ENCODE results near the gene EXTL2.
"Not testable (repeated sequence)": the region's sequence is repeated elsewhere in the genome, so short reads cannot be mapped to it uniquely, and the experiment has no call there.

Gene EXTL2

GRCh38 chr1:100847361-100848082, 47.1 kb downstream of the EXTL2 start:
- DNase-seq (ENCODE audit: extremely low read depth, low read depth), result no peak
- no peak overlapping the region for H3K4me3 ChIP-seq (replicated peaks; ENCODE audit: low read depth, low read length)
- no peak for TF ChIP-seq CTCF (IDR thresholded peaks at IDR 0.05; ENCODE audit: low read depth, low read length, missing control alignments)

GRCh38 chr1:100843160-100843559, 51.5 kb downstream of the EXTL2 start:
- H3K4me3 ChIP-seq (replicated peaks; ENCODE audit: low read depth, low read length); DNase-seq (ENCODE audit: extremely low read depth, low read depth): not testable (repeated sequence)

- no peak for DNase-seq (ENCODE audit: extremely low read depth, low read depth)
- TF ChIP-seq CTCF (IDR thresholded peaks at IDR 0.05; ENCODE audit: low read depth, low read length, missing control alignments), result no peak
- H3K4me3 ChIP-seq (replicated peaks; ENCODE audit: low read depth, low read length), result no peak overlapping the region
Observed at GRCh38 chr1:100835866-100836842, 58.5 kb downstream of the EXTL2 start.

- DNase-seq (ENCODE audit: extremely low read depth, low read depth), result peak; percentile 21
- H3K4me3 ChIP-seq (replicated peaks; ENCODE audit: low read depth, low read length), result no peak overlapping the region
- peak; percentile 60 for TF ChIP-seq CTCF (IDR thresholded peaks at IDR 0.05; ENCODE audit: low read depth, low read length, missing control alignments)
Observed at GRCh38 chr1:100834777-100835660, 59.6 kb downstream of the EXTL2 start.

- DNase-seq (ENCODE audit: extremely low read depth, low read depth), result no peak
- no peak overlapping the region for H3K4me3 ChIP-seq (replicated peaks; ENCODE audit: low read depth, low read length)
- TF ChIP-seq CTCF (IDR thresholded peaks at IDR 0.05; ENCODE audit: low read depth, low read length, missing control alignments), result no peak
Observed at GRCh38 chr1:100832694-100833428, 61.8 kb downstream of the EXTL2 start.

- H3K4me3 ChIP-seq (replicated peaks; ENCODE audit: low read depth, low read length); DNase-seq (ENCODE audit: extremely low read depth, low read depth): not testable (repeated sequence)
Observed at GRCh38 chr1:100825666-100826065, 69.0 kb downstream of the EXTL2 start.
